ENCODE results near the gene LEP.
"Not testable (repeated sequence)": the region's sequence is repeated elsewhere in the genome, so short reads cannot be mapped to it uniquely, and the experiment has no call there.

LEP gene

GRCh38 chr7:128281605-128282380 is 40.7 kb downstream of the LEP start:
- TF ChIP-seq CTCF (IDR thresholded peaks at IDR 0.05; ENCODE audit: borderline replicate concordance, insufficient read depth, low read depth, low read length): no peak
- no peak overlapping the region for H3K4me3 ChIP-seq (ENCODE audit: low read depth, low read length)

DNA sequence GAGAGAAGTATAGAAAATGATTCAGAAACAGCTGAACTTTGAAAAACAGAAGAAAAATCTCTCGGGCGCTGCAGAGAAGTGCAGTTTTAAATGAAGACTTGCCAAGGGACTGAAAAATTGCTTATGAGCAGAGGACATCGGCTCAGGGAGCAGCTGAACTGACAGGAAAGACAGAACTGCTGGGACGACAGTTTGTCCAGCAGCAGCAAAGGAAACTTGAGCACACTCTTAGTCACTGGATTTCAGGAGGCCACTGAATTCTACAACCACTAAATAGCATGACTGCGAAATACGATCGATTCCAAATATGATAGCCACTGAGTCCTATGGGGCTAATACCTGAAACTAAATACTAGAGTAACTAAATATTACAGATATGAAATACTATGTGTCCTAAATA is 43.0 kb downstream of the LEP start:
- no peak for TF ChIP-seq CTCF (IDR thresholded peaks at IDR 0.05; ENCODE audit: borderline replicate concordance, insufficient read depth, low read depth, low read length)
- H3K4me3 ChIP-seq (ENCODE audit: low read depth, low read length): no peak overlapping the region

DNA sequence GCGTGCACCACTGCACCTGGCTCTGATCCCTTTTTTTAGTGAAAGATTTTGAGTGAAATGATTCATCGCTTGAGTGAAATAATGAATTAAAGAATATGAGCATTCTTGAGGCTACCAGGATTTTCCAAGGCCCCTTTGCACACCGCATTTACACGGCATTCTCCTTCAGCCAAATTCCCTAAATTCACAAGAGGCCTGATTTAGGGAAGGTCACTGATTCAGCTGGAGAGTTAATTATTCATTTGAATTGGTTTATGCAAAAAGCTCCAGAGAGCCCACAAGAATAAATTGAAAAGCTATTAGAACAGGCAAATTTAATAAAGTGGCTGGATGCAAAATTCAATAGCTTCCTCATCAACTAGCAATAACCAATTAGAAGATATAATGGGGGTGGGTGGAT is 46.5 kb downstream of the LEP start:
- TF ChIP-seq CTCF (IDR thresholded peaks at IDR 0.05; ENCODE audit: borderline replicate concordance, insufficient read depth, low read depth, low read length): no peak

GRCh38 chr7:128298004-128298403 is 56.9 kb downstream of the LEP start:
- H3K4me3 ChIP-seq (ENCODE audit: low read depth, low read length): not testable (repeated sequence)

More for the DNA sequence above, 46.5 kb downstream of the LEP start:
- no peak overlapping the region for H3K4me3 ChIP-seq (ENCODE audit: low read depth, low read length)

DNA sequence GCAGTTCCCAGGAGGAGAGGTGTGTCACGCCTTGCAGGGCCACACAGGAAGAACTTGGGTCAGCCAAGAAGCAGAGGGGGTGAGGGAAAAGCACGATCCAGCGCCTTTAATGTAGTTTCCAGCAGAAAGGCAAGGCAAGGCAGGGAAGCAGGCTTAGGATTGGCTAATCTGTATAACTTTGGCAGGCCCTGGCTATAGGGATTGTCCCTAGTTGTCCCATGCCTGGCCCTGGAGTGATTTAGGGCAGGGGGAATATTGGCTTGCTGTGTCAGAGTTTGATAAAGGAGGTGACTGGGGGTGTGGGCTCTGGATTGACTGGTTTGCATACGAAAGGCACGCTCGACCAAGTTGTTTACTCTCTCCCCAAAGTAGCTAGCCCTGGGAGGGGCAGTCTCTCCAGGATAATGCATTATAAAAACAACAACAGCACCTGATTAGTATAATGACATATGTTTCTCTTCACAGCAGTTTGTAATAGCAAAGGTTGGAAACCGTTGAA is 58.1 kb downstream of the LEP start:
- H3K4me3 ChIP-seq (ENCODE audit: low read depth, low read length): no peak overlapping the region
- no peak for TF ChIP-seq CTCF (IDR thresholded peaks at IDR 0.05; ENCODE audit: borderline replicate concordance, insufficient read depth, low read depth, low read length)

DNA sequence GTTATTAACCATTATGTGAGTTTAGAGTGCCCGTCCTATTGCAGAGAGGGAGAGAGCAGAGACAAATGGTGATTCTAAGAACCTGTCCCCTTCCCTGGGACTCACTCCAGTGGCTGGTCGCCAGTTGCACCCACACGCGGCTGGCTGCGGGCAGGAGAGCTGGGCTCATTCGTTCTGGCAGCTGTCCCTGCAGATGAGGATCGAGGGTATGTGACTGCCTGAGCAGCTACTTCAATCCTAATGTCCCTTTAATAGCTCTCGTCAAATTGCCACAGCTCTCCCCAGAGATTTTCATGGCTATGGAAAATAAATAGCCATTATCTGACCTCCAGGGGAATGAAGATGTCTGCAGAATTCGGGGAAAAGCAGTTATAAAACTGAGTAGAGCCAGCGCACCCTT is 61.1 kb downstream of the LEP start:
- no peak overlapping the region for H3K4me3 ChIP-seq (ENCODE audit: low read depth, low read length)
- TF ChIP-seq CTCF (IDR thresholded peaks at IDR 0.05; ENCODE audit: borderline replicate concordance, insufficient read depth, low read depth, low read length): no peak

DNA sequence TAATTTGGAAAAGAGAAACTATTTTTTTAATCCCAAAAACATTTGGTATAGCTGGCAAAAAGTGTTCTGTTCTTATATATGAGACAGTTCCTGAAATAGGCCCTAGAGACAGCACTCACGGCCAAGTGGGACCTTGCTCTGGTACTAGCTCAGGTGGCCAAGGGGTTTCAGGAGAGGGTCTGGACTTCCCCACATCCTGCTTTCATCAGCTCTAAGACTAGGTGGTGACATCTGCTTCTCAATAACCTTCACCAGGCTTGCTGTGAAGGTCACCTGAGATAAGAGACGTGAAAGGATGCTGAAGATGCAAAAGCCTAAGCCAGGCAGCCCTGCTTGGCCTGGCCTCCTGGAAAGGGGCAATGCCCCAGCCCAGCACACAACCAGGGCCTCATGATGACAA is 62.1 kb downstream of the LEP start:
- H3K4me3 ChIP-seq (ENCODE audit: low read depth, low read length): no peak overlapping the region
- no peak for TF ChIP-seq CTCF (IDR thresholded peaks at IDR 0.05; ENCODE audit: borderline replicate concordance, insufficient read depth, low read depth, low read length)

Data from GM12875 (cell line).